Skeletal muscle tissue (tissue), 4 donors: ENCODE measurements around the gene ARMC6. TPM values are rescaled to one million over a fixed set of nuclear protein-coding genes. Genes with fewer than 3 reads are reported as not detected.

Experiments
- H3K27ac ChIP-seq: one replicate; pipeline ENCODE4 v1.7.0; 2013; ENCODE audit warnings: mild to moderate bottlenecking, low read depth, low read length, inconsistent platforms
- H3K27me3 ChIP-seq, 3 donors: one replicate each; pipeline ENCODE4 v1.7.0; 2013; ENCODE audit warnings: low read length in 3 of 3; ENCODE audit not compliant: control insufficient read depth in 3 of 3, insufficient read depth in 3 of 3
- H3K36me3 ChIP-seq, 3 donors: one replicate each; pipeline ENCODE4 v1.7.0; 2013; ENCODE audit warnings: low read length in 3 of 3; ENCODE audit not compliant: control insufficient read depth in 3 of 3, insufficient read depth in 3 of 3
- H3K4me1 ChIP-seq, 3 donors: one replicate each; pipeline ENCODE4 v1.7.0; 2013; ENCODE audit warnings: low read length in 3 of 3, mild to moderate bottlenecking in 3 of 3; ENCODE audit not compliant: control insufficient read depth in 3 of 3, insufficient read depth in 3 of 3
- H3K4me3 ChIP-seq, 3 donors: one replicate each; pipeline ENCODE4 v1.7.0; 2013; ENCODE audit warnings: low read length in 3 of 3
- H3K9ac ChIP-seq, 3 donors: one replicate each; pipeline ENCODE4 v1.7.0; 2013; ENCODE audit warnings: low read length in 3 of 3, mild to moderate bottlenecking in 3 of 3, moderate library complexity in 2 of 3, low read depth in 1 of 3
- H3K9me3 ChIP-seq, 3 donors: one replicate each; pipeline ENCODE4 v1.7.0; 2013; ENCODE audit warnings: low read length in 3 of 3; ENCODE audit not compliant: control insufficient read depth in 3 of 3
- total RNA-seq: library from RNA; depleted of rRNA; stranded (reverse); fragments of >200 nt; gene quantifications from one replicate; pipeline ENCODE4 v1.2.3, GENCODE V29; 2014
- donor health status: Osteomylitis.

The ARMC6 gene
- total RNA-seq, 1 donor from 2014 or later, result 27.1 TPM

DNA sequence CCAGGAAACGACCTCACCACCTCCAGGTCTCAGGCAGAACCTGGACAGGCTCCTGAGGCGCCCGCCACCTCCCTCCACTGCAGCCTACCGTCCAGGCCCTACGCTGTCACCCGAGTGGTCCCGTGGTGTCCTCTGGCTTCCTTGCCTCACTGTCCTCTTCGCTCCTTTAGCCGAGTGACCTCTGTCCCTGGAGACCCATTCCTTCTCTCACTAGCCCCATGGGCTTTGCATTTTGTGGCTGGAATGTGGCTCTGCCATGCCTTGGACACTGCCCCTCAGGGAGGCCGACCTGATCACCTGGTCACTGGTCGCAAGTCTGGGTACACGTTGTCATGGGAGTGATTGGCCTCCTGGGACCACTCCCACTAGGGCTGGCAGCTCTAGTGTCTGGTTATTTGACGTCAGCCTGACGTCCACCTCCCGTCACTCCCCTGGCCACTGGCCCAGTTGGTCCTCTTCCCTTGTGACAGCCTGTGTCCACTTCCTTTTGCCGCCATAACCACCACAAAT lies 48.3 kb downstream of the ARMC6 start:
- no peaks in the 10 kb centered on the region for H3K9me3 ChIP-seq
- peak overlapping the region in 1 of 3 donors; percentile 16 for H3K9ac ChIP-seq
- peaks cover 4 to 9% (median 7%) of the 10 kb centered on the region in 3 donors for H3K36me3 ChIP-seq
- H3K27me3 ChIP-seq, result no peaks in the 10 kb centered on the region
- no peak overlapping the region for H3K27ac ChIP-seq
- H3K4me3 ChIP-seq, result no peak overlapping the region
- H3K4me1 ChIP-seq, result peaks cover 9 to 29% (median 20%) of the 10 kb centered on the region in 3 donors

DNA sequence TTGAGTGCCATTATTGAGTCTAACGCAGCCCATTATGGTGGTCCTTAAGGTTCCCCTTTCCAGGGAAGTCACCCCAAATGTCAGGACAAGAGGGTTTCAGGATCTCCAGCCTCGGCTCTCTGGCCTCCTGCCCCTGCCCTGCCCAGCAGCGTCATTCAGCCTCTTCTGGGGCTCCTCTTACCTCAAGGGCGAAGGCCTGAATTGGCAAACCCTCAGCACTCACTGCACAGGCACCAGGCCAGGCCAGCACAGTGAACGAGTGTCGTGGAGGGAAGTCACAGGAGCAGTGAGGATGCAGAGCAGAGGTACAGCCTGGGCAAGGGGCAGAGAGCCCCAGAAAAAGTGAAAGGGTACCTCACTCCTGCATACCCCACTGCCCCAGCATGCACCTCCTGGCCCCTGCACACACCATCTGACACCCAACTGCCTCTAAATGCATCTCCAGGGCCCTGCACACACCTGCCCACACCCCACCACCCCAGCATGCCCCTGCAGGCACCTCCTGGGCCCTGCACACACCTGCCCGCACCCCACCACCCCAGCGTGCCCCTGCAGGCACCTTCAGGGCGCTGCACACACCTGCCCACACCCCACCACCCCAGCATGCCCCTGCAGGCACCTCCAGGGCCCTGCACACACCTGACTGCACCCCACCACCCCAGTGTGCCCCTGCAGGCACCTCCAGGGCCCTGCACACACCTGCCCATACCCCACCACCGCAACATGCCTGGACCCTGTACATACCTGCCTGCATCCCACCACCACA lies 50.2 kb downstream of the ARMC6 start:
- Histone ChIP-seq H3K27ac (no peak overlapping the region), H3K4me1 (peaks cover 9 to 29% (median 20%) of the 10 kb centered on the region in 3 donors), H3K36me3 (peaks cover 0 to 7% (median 0%) of the 10 kb centered on the region in 3 donors), H3K27me3 (no peaks in the 10 kb centered on the region), H3K4me3 (no peak overlapping the region), H3K9me3 (no peaks in the 10 kb centered on the region), H3K9ac (no peak overlapping the region)

DNA sequence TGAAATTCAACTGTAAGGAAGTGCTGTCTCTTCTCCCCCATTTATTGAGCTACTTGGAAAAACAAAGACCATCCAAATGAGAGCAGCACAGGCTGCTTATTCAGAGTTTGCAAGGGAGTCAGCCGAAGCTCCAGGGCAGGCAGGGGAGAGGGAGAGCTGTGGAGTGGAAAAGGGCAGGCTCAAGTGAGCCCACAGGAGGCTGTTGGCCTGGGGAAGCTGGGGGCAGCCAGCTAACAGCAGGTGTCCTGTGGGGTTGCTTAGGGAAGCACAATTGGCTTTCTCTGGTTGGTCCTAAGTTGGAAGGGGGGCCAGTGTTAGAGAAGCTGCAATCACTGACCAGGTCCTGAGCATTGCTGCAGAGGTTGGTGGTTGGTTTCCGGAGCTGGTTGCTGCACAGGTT lies 54.3 kb downstream of the ARMC6 start:
- no peaks in the 10 kb centered on the region for H3K9me3 ChIP-seq
- H3K4me3 ChIP-seq, result no peak overlapping the region
- H3K36me3 ChIP-seq, result peaks cover 0 to 15% (median 0%) of the 10 kb centered on the region in 3 donors
- peak overlapping the region in 1 of 3 donors; percentile 11 for H3K9ac ChIP-seq
- no peak overlapping the region for H3K27ac ChIP-seq
- no peaks in the 10 kb centered on the region for H3K27me3 ChIP-seq
- peaks cover 4 to 16% (median 9%) of the 10 kb centered on the region in 3 donors for H3K4me1 ChIP-seq

DNA sequence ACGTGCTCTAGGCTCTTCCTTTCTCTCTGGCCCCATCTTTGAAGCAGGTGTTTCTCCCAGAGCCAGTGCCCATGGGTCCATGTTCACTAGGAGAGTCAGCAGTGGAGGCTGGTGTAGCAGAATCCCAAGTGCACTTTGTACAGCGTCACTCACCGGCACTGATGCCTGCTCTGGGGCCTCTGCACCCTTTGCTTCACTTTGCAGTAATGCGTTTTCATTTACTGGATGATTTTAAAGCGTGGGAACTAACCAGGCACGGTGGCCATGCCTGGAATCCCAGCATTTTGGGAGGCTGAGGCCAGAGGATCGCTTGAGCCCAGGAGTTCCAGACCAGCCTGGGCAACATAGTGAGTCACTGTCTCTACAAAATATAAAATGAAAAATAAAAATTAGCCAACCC lies 61.1 kb downstream of the ARMC6 start:
- Histone ChIP-seq H3K4me3 (no peak overlapping the region), H3K9ac (no peak overlapping the region), H3K27me3 (no peaks in the 10 kb centered on the region), H3K9me3 (no peaks in the 10 kb centered on the region), H3K36me3 (peaks cover 10 to 22% (median 16%) of the 10 kb centered on the region in 3 donors), H3K4me1 (peaks cover 0 to 4% (median 0%) of the 10 kb centered on the region in 3 donors), H3K27ac (no peak overlapping the region)

DNA sequence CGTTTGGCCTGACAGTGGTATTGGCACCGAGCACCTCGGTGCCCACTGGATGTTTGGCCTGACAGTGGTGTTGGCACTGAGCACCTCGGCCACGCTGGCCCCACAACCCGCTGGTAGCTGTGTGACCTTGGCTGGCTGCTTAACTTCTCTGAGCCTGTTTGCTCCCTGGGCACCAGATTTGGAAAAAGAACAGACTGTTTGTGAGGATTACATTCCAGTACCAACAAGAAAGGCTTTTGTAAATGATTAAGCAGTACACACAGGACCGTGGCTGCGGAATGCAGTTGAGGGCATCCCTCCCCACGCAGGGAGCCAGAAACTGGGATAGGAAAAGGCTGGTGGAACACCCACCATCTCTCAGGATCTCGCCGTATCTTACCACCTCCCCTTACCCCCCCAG lies 62.3 kb downstream of the ARMC6 start:
- Histone ChIP-seq H3K27ac (no peak overlapping the region), H3K4me1 (peaks cover 0 to 4% (median 0%) of the 10 kb centered on the region in 3 donors), H3K9me3 (no peaks in the 10 kb centered on the region), H3K4me3 (no peak overlapping the region), H3K36me3 (peaks cover 11 to 26% (median 16%) of the 10 kb centered on the region in 3 donors), H3K9ac (no peak overlapping the region), H3K27me3 (no peaks in the 10 kb centered on the region)

DNA sequence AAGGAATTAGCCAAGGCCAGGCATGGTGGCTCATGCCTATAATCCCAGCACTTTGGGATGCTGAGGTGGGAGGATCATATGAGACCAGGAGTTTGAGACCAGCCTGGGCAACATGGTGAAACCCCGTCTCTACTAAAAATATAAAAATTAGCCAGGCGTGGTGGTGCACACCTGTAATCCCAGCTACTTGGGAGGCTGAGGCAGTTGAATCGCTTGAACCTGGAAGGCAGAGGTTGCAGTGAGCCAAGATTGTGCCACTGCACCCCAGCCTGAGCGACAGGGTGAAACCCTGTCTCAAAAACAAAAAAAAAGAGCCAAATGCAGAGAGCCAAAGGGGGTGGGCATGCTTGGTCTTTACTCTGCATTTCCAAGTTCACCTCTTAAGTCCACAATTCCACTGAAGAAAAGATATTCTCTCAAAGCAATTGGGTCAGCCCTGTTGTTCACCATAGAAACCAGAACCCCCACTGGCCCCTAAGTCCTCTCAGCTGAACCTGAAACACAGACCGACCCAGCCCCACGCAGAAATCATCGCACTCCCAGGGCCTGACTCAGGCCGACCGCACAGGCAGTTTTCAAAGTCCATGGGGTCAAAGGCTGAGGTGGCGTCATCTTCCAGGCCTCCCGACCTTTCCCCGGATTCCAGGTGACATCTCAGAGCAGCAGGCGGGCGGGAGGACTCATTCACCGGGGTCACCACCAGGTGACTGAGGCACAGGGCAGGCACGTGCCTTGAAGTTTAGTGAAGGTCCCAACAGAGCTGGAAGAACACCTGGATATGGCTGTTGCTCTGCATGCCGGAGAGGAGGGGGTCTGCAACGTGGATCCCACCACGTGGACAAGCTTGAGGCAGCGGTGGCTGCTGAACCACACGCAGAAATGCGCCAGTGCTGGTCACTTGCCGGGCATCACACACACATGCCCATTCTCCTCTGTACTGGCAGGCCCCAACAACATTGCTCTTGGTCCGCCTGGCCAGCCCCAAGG lies 63.5 kb downstream of the ARMC6 start:
- peaks cover 20 to 32% (median 25%) of the 10 kb centered on the region in 3 donors for H3K36me3 ChIP-seq
- H3K9ac ChIP-seq, result no peak overlapping the region
- H3K9me3 ChIP-seq, result no peaks in the 10 kb centered on the region
- peaks cover 0 to 4% (median 0%) of the 10 kb centered on the region in 3 donors for H3K4me1 ChIP-seq
- no peak overlapping the region for H3K4me3 ChIP-seq
- H3K27ac ChIP-seq, result no peak overlapping the region
- H3K27me3 ChIP-seq, result no peaks in the 10 kb centered on the region

DNA sequence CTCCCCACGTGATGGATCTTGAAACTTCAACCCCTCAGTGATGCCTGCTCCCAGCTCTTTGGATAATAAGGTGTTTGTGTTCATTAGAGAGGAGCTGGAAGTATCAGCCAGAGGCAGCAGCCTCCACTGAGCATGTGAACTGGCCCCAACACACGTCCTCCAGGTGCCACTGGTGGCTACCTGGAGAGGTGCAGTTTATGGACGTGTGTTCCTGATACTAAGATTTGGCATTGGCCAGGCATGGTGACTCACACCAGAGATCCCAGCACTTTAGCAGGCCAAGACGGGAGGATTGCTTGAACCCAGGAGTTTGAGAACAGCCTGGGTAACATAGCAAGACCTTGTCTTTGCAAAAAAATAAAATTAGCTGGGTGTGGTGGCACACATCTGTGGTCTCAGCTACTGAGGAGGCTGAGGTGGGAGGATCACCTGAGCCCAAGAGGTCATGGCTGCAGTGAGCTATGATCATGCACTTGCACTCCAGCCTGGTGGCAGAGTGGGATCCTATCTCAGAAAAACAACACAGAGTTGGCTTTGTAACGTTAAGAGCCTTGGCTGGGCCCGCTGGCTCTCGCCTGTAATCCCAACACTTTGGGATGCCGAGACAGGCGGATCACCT lies 64.8 kb downstream of the ARMC6 start:
- Histone ChIP-seq H3K9ac (no peak overlapping the region), H3K4me1 (peaks cover 0 to 4% (median 0%) of the 10 kb centered on the region in 3 donors), H3K36me3 (peaks cover 20 to 32% (median 25%) of the 10 kb centered on the region in 3 donors), H3K4me3 (no peak overlapping the region), H3K27me3 (no peaks in the 10 kb centered on the region), H3K27ac (no peak overlapping the region), H3K9me3 (no peaks in the 10 kb centered on the region)

DNA sequence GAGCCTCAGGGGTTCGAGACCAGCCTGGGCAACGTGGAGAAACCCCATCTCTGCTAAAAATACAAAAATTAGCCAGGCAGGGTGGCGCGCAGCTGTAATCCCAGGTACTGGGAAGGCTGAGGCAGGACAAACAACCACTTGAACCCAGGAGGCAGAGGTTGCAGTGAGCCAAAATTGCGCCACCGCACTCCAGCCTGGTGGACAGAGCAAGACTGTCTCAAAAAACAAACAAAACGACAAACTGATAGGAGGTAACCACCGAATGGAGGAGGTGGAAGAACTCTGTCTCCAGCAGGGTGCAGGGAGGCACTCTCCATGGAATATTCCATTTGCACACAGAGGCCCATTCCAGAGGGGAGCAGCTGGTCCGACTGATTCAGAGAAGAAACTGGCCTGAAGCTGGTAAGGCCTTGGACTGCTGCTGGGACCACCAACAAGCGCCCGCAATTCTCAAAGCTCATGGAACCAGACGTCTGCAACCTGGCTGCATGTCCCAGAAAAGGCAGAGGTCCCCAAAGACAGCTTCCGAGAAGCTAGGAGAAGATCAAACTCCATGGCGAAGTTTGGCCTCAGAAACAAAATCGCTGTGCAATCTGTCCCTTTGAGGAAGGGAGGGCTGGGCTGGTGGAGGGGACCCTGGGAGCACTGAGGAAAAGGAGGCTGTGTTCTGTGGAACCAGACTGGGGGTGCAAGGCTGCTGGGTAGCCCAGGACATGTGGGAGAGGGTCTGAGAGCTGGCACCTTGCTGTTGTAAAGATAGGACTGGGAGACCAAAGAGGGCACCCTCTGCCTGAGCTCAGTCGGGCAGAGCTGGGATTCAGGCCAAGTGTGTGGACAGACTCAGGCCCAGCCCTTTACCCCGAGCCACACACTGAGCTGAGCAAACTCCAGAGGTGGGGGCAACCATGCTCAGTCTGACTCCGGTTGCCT lies 65.6 kb downstream of the ARMC6 start:
- H3K36me3 ChIP-seq, result peaks cover 20 to 32% (median 25%) of the 10 kb centered on the region in 3 donors
- no peak overlapping the region for H3K9ac ChIP-seq
- peaks cover 0 to 4% (median 0%) of the 10 kb centered on the region in 3 donors for H3K4me1 ChIP-seq
- H3K4me3 ChIP-seq, result no peak overlapping the region
- no peaks in the 10 kb centered on the region for H3K9me3 ChIP-seq
- H3K27me3 ChIP-seq, result no peaks in the 10 kb centered on the region
- H3K27ac ChIP-seq, result no peak overlapping the region

DNA sequence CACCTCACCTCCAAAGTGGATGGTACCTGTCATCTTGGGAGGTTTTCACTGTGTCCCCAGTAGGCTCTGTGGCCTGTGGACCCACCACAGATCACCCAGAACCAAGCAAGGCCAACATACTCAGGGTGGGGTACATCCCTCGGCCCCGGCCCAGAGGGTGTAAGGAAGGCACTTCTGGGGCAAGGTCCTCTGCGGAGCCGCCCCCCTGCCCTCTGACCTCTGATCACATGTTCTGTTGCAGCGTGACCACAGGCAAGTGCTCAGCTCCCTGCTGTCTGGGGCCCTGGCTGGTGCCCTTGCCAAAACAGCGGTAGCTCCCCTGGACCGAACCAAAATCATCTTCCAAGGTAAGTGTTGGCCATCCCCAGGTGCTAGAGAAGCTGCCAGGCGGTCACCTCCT lies 68.1 kb downstream of the ARMC6 start:
- Histone ChIP-seq H3K9ac (no peak overlapping the region), H3K36me3 (peaks cover 20 to 29% (median 24%) of the 10 kb centered on the region in 3 donors), H3K27me3 (no peaks in the 10 kb centered on the region), H3K4me1 (no peaks in the 10 kb centered on the region), H3K27ac (no peak overlapping the region), H3K4me3 (no peak overlapping the region), H3K9me3 (no peaks in the 10 kb centered on the region)
